GM12874 (cell line): Measurements from ENCODE around the gene MYCBP.

ENCODE experiments used
- CTCF ChIP-seq: IDR thresholded peaks from 2 replicates; pipeline ENCODE4 v1.5.1; 2011; ENCODE audit warnings: low read depth, mild to moderate bottlenecking, control low read depth, low read length, moderate library complexity; ENCODE audit not compliant: insufficient read depth

The MYCBP gene

GRCh38 chr1:38888423-38889333 is 15.5 kb upstream of the MYCBP start:
- TF ChIP-seq CTCF = no peak

- TF ChIP-seq CTCF = no peak
Measured at GRCh38 chr1:38885092-38885491, 11.9 kb upstream of the MYCBP start.

GRCh38 chr1:38881487-38881886 is 8.3 kb upstream of the MYCBP start, which contains the start of gene GJA9:
GJA9 (minus strand) TSS chr1:38881587; CDS start chr1:38876098, 5,489 bp downstream.
- TF ChIP-seq CTCF = no peak

GRCh38 chr1:38875811-38876210 is 2.7 kb upstream of the MYCBP start:
- TF ChIP-seq CTCF = no peak

GRCh38 chr1:38872401-38873026 is 634 bp downstream of the MYCBP start:
- TF ChIP-seq CTCF = no peak

- TF ChIP-seq CTCF = no peak
Measured at GRCh38 chr1:38870996-38871395, 2.2 kb downstream of the MYCBP start.

- TF ChIP-seq CTCF = no peak
Measured at GRCh38 chr1:38867208-38867607, 5.9 kb downstream of the MYCBP start.
